Activated naive CD4-positive, alpha-beta T cell treated with anti-CD3 and anti-CD28 coated beads, Interleukin-2, amount 50 U/mL, for 72 hours (primary cell): ENCODE measurements around the gene ICAM2. TPM values are rescaled to one million over a fixed set of nuclear protein-coding genes. Genes with fewer than 3 reads are reported as not detected.

Source experiments
- ATAC-seq, 2 donors: fragments of 150-1000 bp; cut with Tn5 transposase; 2 replicates each; pipeline ENCODE4 v1.10.0; 2021; ENCODE audit warnings: mild to moderate bottlenecking in 2 of 2, moderate library complexity in 2 of 2
- DNase-seq, 2 donors: peaks; one replicate each; pipeline ENCODE4 v3.0.0; 2021 to 2022; ENCODE audit warnings: low spot score in 2 of 2
- H3K27ac Mint-ChIP-seq, 2 donors: one replicate each; pipeline ENCODE4 v1.8.0; 2022; ENCODE audit warnings: mild to moderate bottlenecking in 2 of 2, mixed read lengths in 2 of 2
- H3K36me3 Mint-ChIP-seq, 2 donors: one replicate each; pipeline ENCODE4 v1.8.0; 2022; ENCODE audit warnings: mixed read lengths in 2 of 2
- H3K9me3 Mint-ChIP-seq, 2 donors: one replicate each; pipeline ENCODE4 v1.8.0; 2022; ENCODE audit warnings: mixed read lengths in 2 of 2
- total RNA-seq, 2 donors: library from RNA; stranded (reverse); gene quantifications; one replicate each; pipeline ENCODE4 v1.2.3, GENCODE V29; 2022

ICAM2 gene
- total RNA-seq, 2 donors from 2014 or later = 21.9 to 45.2 TPM

- DNase-seq (peak in 1 of 2 donors; percentile 45), ATAC-seq (no peak)
- Mint-ChIP-seq H3K9me3 (no peaks in the 10 kb centered on the region), H3K36me3 (peaks cover 0 to 14% of the 10 kb centered on the region in 2 donors), H3K27ac (peak overlapping the region in 1 of 2 donors; percentile 81)
Measured at GRCh38 chr17:64006361-64007088, 13.9 kb downstream of the ICAM2 start.

GRCh38 chr17:64005734-64006167 is 14.7 kb downstream of the ICAM2 start:
- Mint-ChIP-seq H3K27ac (peak overlapping the region in 1 of 2 donors; percentile 81), H3K9me3 (no peaks in the 10 kb centered on the region), H3K36me3 (peaks cover 0 to 9% of the 10 kb centered on the region in 2 donors)
- DNase-seq (peak in 1 of 2 donors; percentile 23), ATAC-seq (no peak)

GRCh38 chr17:64004903-64005733 is 15.3 kb downstream of the ICAM2 start:
- no peak for ATAC-seq
- Mint-ChIP-seq H3K36me3 (peaks cover 0 to 5% of the 10 kb centered on the region in 2 donors), H3K27ac (peak overlapping the region; percentile 44 to 81), H3K9me3 (no peaks in the 10 kb centered on the region)
- DNase-seq = peak in 1 of 2 donors; percentile 43

GRCh38 chr17:64004218-64004770 is 16.1 kb downstream of the ICAM2 start:
- no peaks in the 10 kb centered on the region for H3K9me3 Mint-ChIP-seq
- H3K27ac Mint-ChIP-seq = peak overlapping the region; percentile 72 to 81
- DNase-seq (peak in 1 of 2 donors; percentile 7), ATAC-seq (no peak)
- H3K36me3 Mint-ChIP-seq = no peaks in the 10 kb centered on the region

GRCh38 chr17:64003526-64004121 is 16.8 kb downstream of the ICAM2 start:
- Mint-ChIP-seq H3K9me3 (no peaks in the 10 kb centered on the region), H3K36me3 (no peaks in the 10 kb centered on the region), H3K27ac (peak overlapping the region in 1 of 2 donors; percentile 81)
- DNase-seq = peak in 1 of 2 donors; percentile 52
- no peak for ATAC-seq

- peak overlapping the region in 1 of 2 donors; percentile 81 for H3K27ac Mint-ChIP-seq
- H3K9me3 Mint-ChIP-seq = no peaks in the 10 kb centered on the region
- H3K36me3 Mint-ChIP-seq = no peaks in the 10 kb centered on the region
- DNase-seq = peak in 1 of 2 donors; percentile 46
- no peak for ATAC-seq
Measured at GRCh38 chr17:64002658-64003525, 17.5 kb downstream of the ICAM2 start.

GRCh38 chr17:64001763-64002529 is 18.5 kb downstream of the ICAM2 start:
- DNase-seq (peak in 1 of 2 donors; percentile 50), ATAC-seq (no peak)
- H3K27ac Mint-ChIP-seq = peak overlapping the region in 1 of 2 donors; percentile 44
- H3K36me3 Mint-ChIP-seq = no peaks in the 10 kb centered on the region
- H3K9me3 Mint-ChIP-seq = no peaks in the 10 kb centered on the region

- Mint-ChIP-seq H3K36me3 (no peaks in the 10 kb centered on the region), H3K9me3 (no peaks in the 10 kb centered on the region), H3K27ac (no peak overlapping the region)
- peak in 1 of 2 donors; percentile 34 for DNase-seq
- no peak for ATAC-seq
Measured at GRCh38 chr17:64001091-64001579, 19.3 kb downstream of the ICAM2 start.

GRCh38 chr17:63999680-64000531 is 20.5 kb downstream of the ICAM2 start:
- Mint-ChIP-seq H3K9me3 (no peaks in the 10 kb centered on the region), H3K27ac (no peak overlapping the region), H3K36me3 (no peaks in the 10 kb centered on the region)
- DNase-seq (peak in 1 of 2 donors; percentile 43), ATAC-seq (no peak)

GRCh38 chr17:63998721-63999679 is 21.4 kb downstream of the ICAM2 start:
- Mint-ChIP-seq H3K9me3 (no peaks in the 10 kb centered on the region), H3K27ac (peak overlapping the region; percentile 8 to 22)
- peak in 1 of 2 donors; percentile 55 for DNase-seq

GRCh38 chr17:63998050-63998720 is 22.2 kb downstream of the ICAM2 start, which contains the start of gene PRR29:
Gene PRR29, plus strand, starts transcription at chr17:63998351. Its CDS starts 14 bp downstream, at chr17:63998365.
- peak; percentile 77 to 78 for DNase-seq
- peak within 1 kb of the TSS; percentile 8 to 55 for H3K27ac Mint-ChIP-seq
- no peaks in the 10 kb centered on the region for H3K9me3 Mint-ChIP-seq
- H3K36me3 Mint-ChIP-seq = no peaks in the 10 kb centered on the region
- ATAC-seq = peak; percentile 76 to 86

More at GRCh38 chr17:63998721-63999679, 21.4 kb downstream of the ICAM2 start:
- no peaks in the 10 kb centered on the region for H3K36me3 Mint-ChIP-seq
- ATAC-seq = peak; percentile 43 to 52

- no peaks in the 10 kb centered on the region for H3K36me3 Mint-ChIP-seq
- DNase-seq (peak in 1 of 2 donors; percentile 46), ATAC-seq (no peak)
- no peaks in the 10 kb centered on the region for H3K9me3 Mint-ChIP-seq
- H3K27ac Mint-ChIP-seq = peak overlapping the region in 1 of 2 donors; percentile 8
Measured at GRCh38 chr17:63997341-63998048, 22.9 kb downstream of the ICAM2 start.
